HepG2 (cell line): Measurements from ENCODE around the gene GLYATL3. TPM values are rescaled to one million over a fixed set of nuclear protein-coding genes. Genes with fewer than 3 reads are reported as not detected.

Source experiments
- ATF4 ChIP-seq, 2 experiments: fragments of 450-650 bp in 1 of 2; sonication (generic) in 1 of 2; formaldehyde crosslinking; IDR thresholded peaks; 2 replicates each; pipeline versions ENCODE4 v1.5.0 to v1.8.0; 2020 to 2022; ENCODE audit warnings: mild to moderate bottlenecking in 1 of 2, missing genetic modification reagents in 1 of 2
- DPF2 ChIP-seq: sonication (generic); formaldehyde crosslinking; IDR thresholded peaks from 2 replicates; pipeline ENCODE4 v1.4.0; 2020; ENCODE audit warnings: mild to moderate bottlenecking, low read depth, missing genetic modification reagents, borderline replicate concordance
- ELF1 ChIP-seq: sonication (generic); formaldehyde crosslinking; IDR thresholded peaks from 2 replicates; pipeline ENCODE4 v1.4.0; 2020; ENCODE audit warnings: missing genetic modification reagents
- HHEX ChIP-seq: IDR thresholded peaks from 2 replicates; pipeline ENCODE4 v1.6.1; 2016; ENCODE audit warnings: control low read depth
- JUN ChIP-seq: sonication (generic); formaldehyde crosslinking; IDR thresholded peaks from 2 replicates; pipeline ENCODE4 v1.4.0; 2020; ENCODE audit warnings: mild to moderate bottlenecking, missing genetic modification reagents
- ZC3H13 ChIP-seq: sonication (generic); formaldehyde crosslinking; IDR thresholded peaks from 2 replicates; pipeline ENCODE4 v1.8.1; 2023; ENCODE audit warnings: mild to moderate bottlenecking, missing genetic modification reagents, moderate library complexity
- ZFP36L1 ChIP-seq: sonication (generic); formaldehyde crosslinking; IDR thresholded peaks from 2 replicates; pipeline ENCODE4 v1.8.0; 2022; ENCODE audit warnings: mild to moderate bottlenecking, missing genetic modification reagents, moderate library complexity
- ZNF143 ChIP-seq: sonication (generic); formaldehyde crosslinking; IDR thresholded peaks from 2 replicates; pipeline ENCODE4 v1.4.0; 2020; ENCODE audit warnings: missing genetic modification reagents
- ZNF205 ChIP-seq: IDR thresholded peaks from 2 replicates; pipeline ENCODE4 v1.6.1; 2018; ENCODE audit warnings: missing biosample characterization, missing genetic modification reagents
- ZNF337 ChIP-seq: sonication (generic); formaldehyde crosslinking; IDR thresholded peaks from 2 replicates; pipeline ENCODE4 v1.5.1; 2020; ENCODE audit warnings: missing genetic modification reagents, low read depth, mild to moderate bottlenecking, borderline replicate concordance
- ZNF468 ChIP-seq: sonication (generic); formaldehyde crosslinking; IDR thresholded peaks from 2 replicates; pipeline ENCODE4 v1.8.0; 2022; ENCODE audit warnings: mild to moderate bottlenecking, moderate library complexity, missing genetic modification reagents
- ZNF543 ChIP-seq: sonication (generic); formaldehyde crosslinking; IDR thresholded peaks from 2 replicates; pipeline ENCODE4 v1.4.0; 2020; ENCODE audit warnings: mild to moderate bottlenecking, missing genetic modification reagents
- polyA plus RNA-seq, 8 experiments: library from polyadenylated mRNA; depleted of rRNA in 3 of 8; stranded (reverse) in 7 of 8; unstranded in 1 of 8; fragments of >200 nt; fragmentation: Illumina TruSeq in 4 of 8; extraction: Trizol in 4 of 8; gene quantifications; 2 replicates each; pipeline versions ENCODE4 v1.2.1 to v1.2.3, GENCODE V29; 2011 to 2016; ENCODE audit warnings: low read depth in 4 of 8, missing spikeins in 1 of 8, mixed read lengths in 1 of 8; ENCODE audit not compliant: insufficient read depth in 1 of 8
- total RNA-seq, 5 experiments: library from RNA; depleted of rRNA; stranded (reverse); fragments of >200 nt; fragmentation: Illumina TruSeq; extraction: Trizol; gene quantifications; 2 replicates each; pipeline ENCODE4 v1.2.3, GENCODE V29; 2016; ENCODE audit warnings: low read depth in 1 of 5
- TF ChIP-seq, protein P1 (sequence below): sonication (generic); formaldehyde crosslinking; IDR thresholded peaks from 2 replicates; pipeline ENCODE4 v1.4.0; 2020; ENCODE audit warnings: mild to moderate bottlenecking, missing genetic modification reagents, borderline replicate concordance
- TF ChIP-seq, protein P2 (sequence below): sonication (generic); formaldehyde crosslinking; conservative IDR thresholded peaks from 2 replicates; pipeline ENCODE4 v1.4.0; 2020; ENCODE audit warnings: missing genetic modification reagents
- TF ChIP-seq, protein P3 (sequence below): IDR thresholded peaks from 2 replicates; pipeline ENCODE4 v1.6.1; 2012; ENCODE audit warnings: low read length, improper control_type of control experiment
- TF ChIP-seq, protein P4 (sequence below): sonication (generic); formaldehyde crosslinking; IDR thresholded peaks from 2 replicates; pipeline ENCODE4 v1.5.0; 2020; ENCODE audit warnings: missing genetic modification reagents, mild to moderate bottlenecking, borderline replicate concordance

Gene GLYATL3
- total and polyA plus RNA-seq, 2 of the 13 experiments (the other 11 are each of a cell fraction or from before 2014, with no cell fraction given) = 0.05 TPM; not detected in 1

DNA sequence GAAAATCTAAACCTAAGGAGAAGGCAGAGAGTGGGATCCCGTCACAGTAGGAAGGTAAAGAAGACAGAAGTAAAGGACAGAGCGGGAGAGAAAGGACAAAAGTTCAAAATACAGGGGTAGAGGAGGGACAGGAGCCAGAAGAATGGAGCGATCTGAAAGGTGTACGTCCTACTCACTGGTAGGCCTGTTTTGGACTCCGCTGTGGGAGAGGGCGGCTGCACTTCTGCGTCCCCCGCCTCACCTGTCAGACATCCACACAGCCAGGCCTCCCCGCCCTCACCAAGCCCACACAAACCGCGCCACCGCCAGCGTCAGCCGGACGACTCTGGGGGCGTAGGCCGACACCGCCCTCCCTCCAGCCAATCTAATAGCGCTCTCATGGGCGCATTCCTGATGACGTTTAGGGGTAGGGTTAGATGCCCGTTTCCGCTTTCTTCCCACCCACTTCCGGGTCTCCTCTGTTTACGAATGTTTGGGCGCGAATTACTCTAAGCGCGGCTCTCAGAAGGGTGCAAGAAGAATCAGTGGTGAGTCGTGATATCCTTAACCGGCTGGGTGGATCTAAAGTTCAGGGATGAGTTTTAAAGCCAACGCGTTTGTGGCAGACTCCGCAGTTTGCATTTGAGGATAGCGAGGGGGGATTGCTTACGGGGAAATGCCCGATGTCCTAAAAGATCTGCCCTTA lies 36.7 kb upstream of the GLYATL3 start, which contains the start of the genes CENPQ and MMUT (continued):
- TF ChIP-seq, protein P1, sequence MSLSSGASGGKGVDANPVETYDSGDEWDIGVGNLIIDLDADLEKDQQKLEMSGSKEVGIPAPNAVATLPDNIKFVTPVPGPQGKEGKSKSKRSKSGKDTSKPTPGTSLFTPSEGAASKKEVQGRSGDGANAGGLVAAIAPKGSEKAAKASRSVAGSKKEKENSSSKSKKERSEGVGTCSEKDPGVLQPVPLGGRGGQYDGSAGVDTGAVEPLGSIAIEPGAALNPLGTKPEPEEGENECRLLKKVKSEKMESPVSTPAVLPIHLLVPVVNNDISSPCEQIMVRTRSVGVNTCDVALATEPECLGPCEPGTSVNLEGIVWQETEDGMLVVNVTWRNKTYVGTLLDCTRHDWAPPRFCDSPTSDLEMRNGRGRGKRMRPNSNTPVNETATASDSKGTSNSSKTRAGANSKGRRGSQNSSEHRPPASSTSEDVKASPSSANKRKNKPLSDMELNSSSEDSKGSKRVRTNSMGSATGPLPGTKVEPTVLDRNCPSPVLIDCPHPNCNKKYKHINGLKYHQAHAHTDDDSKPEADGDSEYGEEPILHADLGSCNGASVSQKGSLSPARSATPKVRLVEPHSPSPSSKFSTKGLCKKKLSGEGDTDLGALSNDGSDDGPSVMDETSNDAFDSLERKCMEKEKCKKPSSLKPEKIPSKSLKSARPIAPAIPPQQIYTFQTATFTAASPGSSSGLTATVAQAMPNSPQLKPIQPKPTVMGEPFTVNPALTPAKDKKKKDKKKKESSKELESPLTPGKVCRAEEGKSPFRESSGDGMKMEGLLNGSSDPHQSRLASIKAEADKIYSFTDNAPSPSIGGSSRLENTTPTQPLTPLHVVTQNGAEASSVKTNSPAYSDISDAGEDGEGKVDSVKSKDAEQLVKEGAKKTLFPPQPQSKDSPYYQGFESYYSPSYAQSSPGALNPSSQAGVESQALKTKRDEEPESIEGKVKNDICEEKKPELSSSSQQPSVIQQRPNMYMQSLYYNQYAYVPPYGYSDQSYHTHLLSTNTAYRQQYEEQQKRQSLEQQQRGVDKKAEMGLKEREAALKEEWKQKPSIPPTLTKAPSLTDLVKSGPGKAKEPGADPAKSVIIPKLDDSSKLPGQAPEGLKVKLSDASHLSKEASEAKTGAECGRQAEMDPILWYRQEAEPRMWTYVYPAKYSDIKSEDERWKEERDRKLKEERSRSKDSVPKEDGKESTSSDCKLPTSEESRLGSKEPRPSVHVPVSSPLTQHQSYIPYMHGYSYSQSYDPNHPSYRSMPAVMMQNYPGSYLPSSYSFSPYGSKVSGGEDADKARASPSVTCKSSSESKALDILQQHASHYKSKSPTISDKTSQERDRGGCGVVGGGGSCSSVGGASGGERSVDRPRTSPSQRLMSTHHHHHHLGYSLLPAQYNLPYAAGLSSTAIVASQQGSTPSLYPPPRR = peak; percentile 58; the same call in 1 of the 2 replicates
- TF ChIP-seq HHEX (CRISPR knock-in tag) = no peak; the same call in 1 of the 2 replicates
- TF ChIP-seq, protein P2, sequence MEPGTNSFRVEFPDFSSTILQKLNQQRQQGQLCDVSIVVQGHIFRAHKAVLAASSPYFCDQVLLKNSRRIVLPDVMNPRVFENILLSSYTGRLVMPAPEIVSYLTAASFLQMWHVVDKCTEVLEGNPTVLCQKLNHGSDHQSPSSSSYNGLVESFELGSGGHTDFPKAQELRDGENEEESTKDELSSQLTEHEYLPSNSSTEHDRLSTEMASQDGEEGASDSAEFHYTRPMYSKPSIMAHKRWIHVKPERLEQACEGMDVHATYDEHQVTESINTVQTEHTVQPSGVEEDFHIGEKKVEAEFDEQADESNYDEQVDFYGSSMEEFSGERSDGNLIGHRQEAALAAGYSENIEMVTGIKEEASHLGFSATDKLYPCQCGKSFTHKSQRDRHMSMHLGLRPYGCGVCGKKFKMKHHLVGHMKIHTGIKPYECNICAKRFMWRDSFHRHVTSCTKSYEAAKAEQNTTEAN (CRISPR knock-in tag) = no peak
- peak; percentile 76; the same call in 1 of the 2 replicates for TF ChIP-seq ZNF205 (CRISPR knock-in tag)
- peak; percentile 56; the same call in 1 of the 2 replicates for TF ChIP-seq ZFP36L1
- TF ChIP-seq ZNF543 (CRISPR knock-in tag) = 0 out of 2 replicates have a peak, but pooled peaks have one; percentile 74
- TF ChIP-seq ZNF143 = 0 out of 2 replicates have a peak, but pooled peaks have one; percentile 45
- TF ChIP-seq ATF4 (CRISPR knock-in tag; IDR thresholded peaks at IDR 0.05) = peak in 1 of 2 experiments; percentile 53; a peak in 1 of 4 replicates
- TF ChIP-seq, protein P3, sequence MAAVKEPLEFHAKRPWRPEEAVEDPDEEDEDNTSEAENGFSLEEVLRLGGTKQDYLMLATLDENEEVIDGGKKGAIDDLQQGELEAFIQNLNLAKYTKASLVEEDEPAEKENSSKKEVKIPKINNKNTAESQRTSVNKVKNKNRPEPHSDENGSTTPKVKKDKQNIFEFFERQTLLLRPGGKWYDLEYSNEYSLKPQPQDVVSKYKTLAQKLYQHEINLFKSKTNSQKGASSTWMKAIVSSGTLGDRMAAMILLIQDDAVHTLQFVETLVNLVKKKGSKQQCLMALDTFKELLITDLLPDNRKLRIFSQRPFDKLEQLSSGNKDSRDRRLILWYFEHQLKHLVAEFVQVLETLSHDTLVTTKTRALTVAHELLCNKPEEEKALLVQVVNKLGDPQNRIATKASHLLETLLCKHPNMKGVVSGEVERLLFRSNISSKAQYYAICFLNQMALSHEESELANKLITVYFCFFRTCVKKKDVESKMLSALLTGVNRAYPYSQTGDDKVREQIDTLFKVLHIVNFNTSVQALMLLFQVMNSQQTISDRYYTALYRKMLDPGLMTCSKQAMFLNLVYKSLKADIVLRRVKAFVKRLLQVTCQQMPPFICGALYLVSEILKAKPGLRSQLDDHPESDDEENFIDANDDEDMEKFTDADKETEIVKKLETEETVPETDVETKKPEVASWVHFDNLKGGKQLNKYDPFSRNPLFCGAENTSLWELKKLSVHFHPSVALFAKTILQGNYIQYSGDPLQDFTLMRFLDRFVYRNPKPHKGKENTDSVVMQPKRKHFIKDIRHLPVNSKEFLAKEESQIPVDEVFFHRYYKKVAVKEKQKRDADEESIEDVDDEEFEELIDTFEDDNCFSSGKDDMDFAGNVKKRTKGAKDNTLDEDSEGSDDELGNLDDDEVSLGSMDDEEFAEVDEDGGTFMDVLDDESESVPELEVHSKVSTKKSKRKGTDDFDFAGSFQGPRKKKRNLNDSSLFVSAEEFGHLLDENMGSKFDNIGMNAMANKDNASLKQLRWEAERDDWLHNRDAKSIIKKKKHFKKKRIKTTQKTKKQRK = no peak
- TF ChIP-seq ELF1 (CRISPR knock-in tag) = peak; percentile 99
- TF ChIP-seq ZNF468 (CRISPR knock-in tag) = 0 out of 2 replicates have a peak, but pooled peaks have one; percentile 12
- TF ChIP-seq DPF2 (CRISPR knock-in tag) = no peak
- no peak for TF ChIP-seq ZNF337 (CRISPR knock-in tag)
- TF ChIP-seq, protein P4, sequence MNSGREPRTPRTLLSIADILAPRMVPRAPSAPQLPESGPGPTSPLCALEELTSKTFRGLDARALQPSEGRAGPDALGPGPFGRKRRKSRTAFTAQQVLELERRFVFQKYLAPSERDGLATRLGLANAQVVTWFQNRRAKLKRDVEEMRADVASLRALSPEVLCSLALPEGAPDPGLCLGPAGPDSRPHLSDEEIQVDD (CRISPR knock-in tag) = peak; percentile 23; the same call in 1 of the 2 replicates
- peak; percentile 69 for TF ChIP-seq JUN
- TF ChIP-seq ZC3H13 (CRISPR knock-in tag) = no peak
